IMR-90 (cell line): ENCODE data around the gene TAAR1. TPM values are rescaled to one million over a fixed set of nuclear protein-coding genes. Genes with fewer than 3 reads are reported as not detected.

Experiments
- ATAC-seq: fragments of 200-7000 bp; cut with Tn5 transposase; 2 replicates; pipeline ENCODE4 v1.9.1; 2020; ENCODE audit warnings: low read depth, mild to moderate bottlenecking, moderate library complexity
- BruUV-seq: library from RNA; stranded (reverse); fragments of 400-500 nt; replicated peaks from 2 replicates; lab custom pipeline; 2021; lab: Mats Ljungman, UMichigan
- CTCF ChIA-PET: fragments of 300-600 bp; formaldehyde crosslinking; extraction: SDS; loops from one replicate; lab custom pipeline; 2021; ENCODE audit warnings: antibody characterized with exemption; lab: Yijun Ruan, JAX
- POLR2A ChIA-PET: fragments of 300-600 bp; sonication (Branson Sonifier 250); formaldehyde crosslinking; loops from one replicate; lab custom pipeline; 2022; ENCODE audit warnings: antibody characterized with exemption; ENCODE audit not compliant: unreplicated experiment; lab: Charles Lee
- DNase-seq: peaks from one replicate; pipeline ENCODE4 v3.0.0; 2013
- H2AFZ ChIP-seq: replicated peaks from 2 replicates; pipeline ENCODE3; 2013; ENCODE audit warnings: low read length, mild to moderate bottlenecking; ENCODE audit not compliant: poor library complexity
- H2AK5ac ChIP-seq: 2 replicates; pipeline ENCODE4 v1.6.1; 2013; ENCODE audit warnings: low read depth, low read length, inconsistent platforms
- H2AK9ac ChIP-seq: replicated peaks from 2 replicates; pipeline ENCODE3; 2013; ENCODE audit warnings: mild to moderate bottlenecking, low read depth, low read length, moderate library complexity; ENCODE audit not compliant: poor library complexity
- H2BK120ac ChIP-seq: 2 replicates; pipeline ENCODE4 v1.6.1; 2013; ENCODE audit warnings: low read depth, low read length, inconsistent platforms
- H2BK15ac ChIP-seq: 3 replicates; pipeline ENCODE4 v1.6.1; 2013; ENCODE audit warnings: low read depth, low read length, inconsistent platforms
- H2BK20ac ChIP-seq: 2 replicates; pipeline ENCODE4 v1.6.1; 2013; ENCODE audit warnings: low read depth, mild to moderate bottlenecking, inconsistent platforms, low read length, moderate library complexity
- H2BK5ac ChIP-seq: 2 replicates; pipeline ENCODE4 v1.6.1; 2013; ENCODE audit warnings: mild to moderate bottlenecking, low read depth, low read length, inconsistent platforms; ENCODE audit not compliant: poor library complexity, severe bottlenecking
- H3K14ac ChIP-seq: replicated peaks from 2 replicates; pipeline ENCODE4 v1.6.1; 2013; ENCODE audit warnings: low read depth, low read length, inconsistent platforms
- H3K18ac ChIP-seq: 2 replicates; pipeline ENCODE4 v1.6.1; 2013; ENCODE audit warnings: low read depth, low read length, control low read depth
- H3K23ac ChIP-seq: 2 replicates; pipeline ENCODE4 v1.6.1; 2013; ENCODE audit warnings: low read depth, low read length, inconsistent platforms
- H3K27ac ChIP-seq: 2 replicates; pipeline ENCODE4 v1.5.1; 2013; ENCODE audit warnings: mild to moderate bottlenecking, control low read depth, low read length; ENCODE audit not compliant: insufficient read depth
- H3K27me3 ChIP-seq: 2 replicates; pipeline ENCODE4 v1.6.1; 2013; ENCODE audit warnings: low read length; ENCODE audit not compliant: control insufficient read depth, insufficient read depth
- H3K36me3 ChIP-seq: 2 replicates; pipeline ENCODE4 v1.6.1; 2013; ENCODE audit warnings: low read length, mixed read lengths; ENCODE audit not compliant: control insufficient read depth, insufficient read depth
- H3K4ac ChIP-seq: 2 replicates; pipeline ENCODE4 v1.6.1; 2013; ENCODE audit warnings: low read depth, low read length, inconsistent platforms
- H3K4me1 ChIP-seq: 2 replicates; pipeline ENCODE4 v1.6.1; 2013; ENCODE audit warnings: low read length, mixed read lengths; ENCODE audit not compliant: control insufficient read depth, insufficient read depth
- H3K4me2 ChIP-seq: 2 replicates; pipeline ENCODE4 v1.6.1; 2013; ENCODE audit warnings: low read depth, mild to moderate bottlenecking, control low read depth, low read length, moderate library complexity
- H3K4me3 ChIP-seq: 2 replicates; pipeline ENCODE4 v1.5.1; 2013; ENCODE audit warnings: low read depth, mild to moderate bottlenecking, control low read depth, low read length, moderate library complexity; ENCODE audit not compliant: insufficient read depth
- H3K56ac ChIP-seq: 2 replicates; pipeline ENCODE4 v1.6.1; 2013; ENCODE audit warnings: low read length, inconsistent platforms; ENCODE audit not compliant: insufficient read depth; ENCODE audit errors: extremely low read depth
- H3K79me1 ChIP-seq, 2 experiments: 2 replicates each; pipeline ENCODE4 v1.6.1; 2013; ENCODE audit warnings: low read length in 2 of 2, inconsistent platforms in 1 of 2, low read depth in 1 of 2
- H3K9ac ChIP-seq: 2 replicates; pipeline ENCODE4 v1.6.1; 2013; ENCODE audit warnings: low read depth, low read length, control low read depth
- H3K9me1 ChIP-seq: 2 replicates; pipeline ENCODE4 v1.6.1; 2013; ENCODE audit warnings: low read length, inconsistent platforms; ENCODE audit not compliant: insufficient read depth
- H3K9me3 ChIP-seq: 2 replicates; pipeline ENCODE4 v1.6.1; 2013; ENCODE audit warnings: low read length; ENCODE audit not compliant: control insufficient read depth, insufficient read depth
- H4K20me1 ChIP-seq: 2 replicates; pipeline ENCODE4 v1.6.1; 2013; ENCODE audit warnings: low read length, inconsistent platforms; ENCODE audit not compliant: insufficient read depth
- H4K5ac ChIP-seq: 2 replicates; pipeline ENCODE4 v1.6.1; 2013; ENCODE audit warnings: mild to moderate bottlenecking, low read depth, low read length, control low read depth
- H4K8ac ChIP-seq, 2 experiments: 2 replicates each; pipeline ENCODE4 v1.6.1; 2013; ENCODE audit warnings: low read depth in 2 of 2, low read length in 2 of 2, control low read depth in 1 of 2, inconsistent platforms in 1 of 2
- H4K91ac ChIP-seq: 2 replicates; pipeline ENCODE4 v1.6.1; 2013; ENCODE audit warnings: low read depth, low read length, inconsistent platforms; ENCODE audit not compliant: insufficient read depth
- BHLHE40 ChIP-seq: fragments of 150-350 bp; IDR thresholded peaks from 2 replicates; pipeline ENCODE4 v1.6.1; 2016; ENCODE audit warnings: mild to moderate bottlenecking, low read depth, low read length
- CHD1 ChIP-seq: IDR thresholded peaks from 2 replicates; pipeline ENCODE4 v1.6.1; 2012; ENCODE audit warnings: low read depth, low read length, improper control_type of control experiment
- FOS ChIP-seq: fragments of 150-350 bp; IDR thresholded peaks from 2 replicates; pipeline ENCODE4 v1.6.1; 2016; ENCODE audit warnings: low read depth, low read length
- MAFK ChIP-seq: IDR thresholded peaks from 2 replicates; pipeline ENCODE4 v1.6.1; 2012; ENCODE audit warnings: low read depth, low read length, improper control_type of control experiment
- MAZ ChIP-seq: IDR thresholded peaks from 2 replicates; pipeline ENCODE4 v1.6.1; 2012; ENCODE audit warnings: low read depth, mild to moderate bottlenecking, low read length, improper control_type of control experiment, moderate library complexity, borderline replicate concordance
- NFE2L2 ChIP-seq: fragments of 150-350 bp; IDR thresholded peaks from 2 replicates; pipeline ENCODE4 v1.6.1; 2016; ENCODE audit warnings: low read depth, mild to moderate bottlenecking, low read length
- SMC3 ChIP-seq: fragments of 150-350 bp; IDR thresholded peaks from 2 replicates; pipeline ENCODE4 v1.6.1; 2016; ENCODE audit warnings: low read depth, mild to moderate bottlenecking, antibody characterized with exemption, low read length, moderate library complexity
- WGBS, 2 experiments: methylation state at CpG; one replicate each; pipeline versions ENCODE4 v1.1.5 to v1.1.7; 2013; ENCODE audit warnings: missing lambda C conversion rate in 2 of 2; ENCODE audit not compliant: insufficient read length in 1 of 2; ENCODE audit errors: extremely low coverage in 2 of 2; 5-methylcytosine and 5-hydroxymethylcytosine counted together
- dilution Hi-C: fragments of 300-500 bp; cut with HindIII; formaldehyde crosslinking; loops from one replicate; pipeline ENCODE4 v1.14.3; 2018; ENCODE audit warnings: low sequenced_read_pairs; ENCODE audit not compliant: unreplicated experiment
- in situ Hi-C: fragments of 300-500 bp; cut with MboI; formaldehyde crosslinking; loops from 3 replicates; pipeline ENCODE4 v1.14.3; 2019; ENCODE audit warnings: low sequenced_read_pairs, inconsistent platforms, mixed read lengths
- intact Hi-C: fragments of 100-400 bp; cut with micrococcal nuclease; formaldehyde crosslinking; loops from 2 replicates; pipeline ENCODE4 v1.10.0; 2022
- polyA plus RNA-seq, 3 experiments: library from polyadenylated mRNA; depleted of rRNA; stranded (reverse); fragments of >200 nt; gene quantifications; 2 replicates each; pipeline ENCODE4 v1.2.3, GENCODE V29; 2012; ENCODE audit warnings: low replicate concordance in 1 of 3
- total RNA-seq: library from RNA; depleted of rRNA; stranded (reverse); fragments of >200 nt; gene quantifications from 2 replicates; pipeline ENCODE4 v1.2.3, GENCODE V29; 2012
- TF ChIP-seq, protein P1 (sequence below): fragments of 150-350 bp; IDR thresholded peaks from 2 replicates; pipeline ENCODE4 v1.6.1; 2017; ENCODE audit warnings: mild to moderate bottlenecking, antibody characterized with exemption, low read length, low read depth

Gene TAAR1
- total and polyA plus RNA-seq, 2 of the 4 experiments (the other 2 are of a cell fraction), result not detected

DNA sequence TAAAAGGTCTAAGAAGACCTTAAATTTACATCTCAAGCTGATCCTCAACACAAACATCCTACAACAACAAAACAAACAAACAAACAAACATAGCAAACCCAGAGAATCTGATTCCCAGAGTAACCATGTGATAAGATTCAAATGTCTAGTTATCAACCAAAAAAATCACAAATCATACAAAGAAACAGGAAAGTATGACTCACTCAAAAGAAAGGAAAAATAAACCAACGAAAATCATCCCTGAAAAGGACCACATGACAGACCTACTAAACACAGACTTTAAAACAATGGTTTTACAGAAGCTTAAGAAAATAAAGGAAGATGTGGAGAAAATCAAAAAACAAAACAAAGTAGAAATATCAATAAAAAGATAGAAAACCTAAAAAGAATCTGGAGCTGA is 36.8 kb upstream of the TAAR1 start:
- no peak overlapping the region for H3K4me2 ChIP-seq
- H4K91ac ChIP-seq, result no peak overlapping the region
- no peak overlapping the region for H3K18ac ChIP-seq
- no peak overlapping the region for H4K8ac ChIP-seq
- H4K5ac ChIP-seq, result no peak overlapping the region
- no peak overlapping the region for H2BK5ac ChIP-seq
- WGBS, 2 experiments, result no CpG with 5 or more reads among the region's 1 CpG
- H3K9me3 ChIP-seq, result 0 out of 2 replicates have a peak, but pooled peaks cover 3% of the 10 kb centered on the region
- no peak for DNase-seq
- H3K9ac ChIP-seq, result no peak overlapping the region
- no peak overlapping the region for H2BK15ac ChIP-seq
- H3K4ac ChIP-seq, result no peak overlapping the region
- H3K27me3 ChIP-seq, result peaks cover 3% of the 10 kb centered on the region
- no peak overlapping the region for H2AFZ ChIP-seq
- H2BK120ac ChIP-seq, result no peak overlapping the region
- no peak overlapping the region for H3K23ac ChIP-seq
- no peak overlapping the region for H2AK9ac ChIP-seq
- no peak overlapping the region for H3K56ac ChIP-seq
- no peaks in the 10 kb centered on the region for H3K79me1 ChIP-seq
- POLR2A ChIA-PET, result no interaction called here
- CTCF ChIA-PET, result interaction anchor here (1.9 kb wide), 1 partner anchor 26 kb away, joined by 5 read pairs; no protein-coding TSS in a partner anchor
- H3K36me3 ChIP-seq, result no peaks in the 10 kb centered on the region
- no peak overlapping the region for H2BK20ac ChIP-seq
- no peak overlapping the region for H3K14ac ChIP-seq
- no peaks in the 10 kb centered on the region for H3K9me1 ChIP-seq
- H4K20me1 ChIP-seq, result no peaks in the 10 kb centered on the region
- no TSS peak for BruUV-seq
- no peak overlapping the region for H3K4me3 ChIP-seq
- no peak for ATAC-seq
- no peak overlapping the region for H3K27ac ChIP-seq
- no peak overlapping the region for H2AK5ac ChIP-seq
- intact Hi-C loops (no loop called here), in situ Hi-C loops (no loop called here), dilution Hi-C loops (no loop called here)
- no peaks in the 10 kb centered on the region for H3K4me1 ChIP-seq
- TF ChIP-seq, protein P1, sequence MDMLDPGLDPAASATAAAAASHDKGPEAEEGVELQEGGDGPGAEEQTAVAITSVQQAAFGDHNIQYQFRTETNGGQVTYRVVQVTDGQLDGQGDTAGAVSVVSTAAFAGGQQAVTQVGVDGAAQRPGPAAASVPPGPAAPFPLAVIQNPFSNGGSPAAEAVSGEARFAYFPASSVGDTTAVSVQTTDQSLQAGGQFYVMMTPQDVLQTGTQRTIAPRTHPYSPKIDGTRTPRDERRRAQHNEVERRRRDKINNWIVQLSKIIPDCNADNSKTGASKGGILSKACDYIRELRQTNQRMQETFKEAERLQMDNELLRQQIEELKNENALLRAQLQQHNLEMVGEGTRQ, result no peak
- TF ChIP-seq FOS, result no peak
- no peak for TF ChIP-seq MAZ
- TF ChIP-seq NFE2L2, result no peak
- TF ChIP-seq SMC3, result no peak
- no peak for TF ChIP-seq BHLHE40
- TF ChIP-seq CHD1, result no peak
- TF ChIP-seq MAFK, result no peak
